ACHN (cell line): Measurements from ENCODE around the gene SPDYE16.
"Not testable (repeated sequence)": the region's sequence is repeated elsewhere in the genome, so short reads cannot be mapped to it uniquely, and the experiment has no call there.

Experiments
- DNase-seq: peaks from one replicate; pipeline ENCODE4 v3.0.0-alpha.2; 2015
- in situ Hi-C: cut with HindIII; loops from 2 replicates; pipeline ENCODE4 v1.10.0; 2017; ENCODE audit warnings: low sequenced_read_pairs, low pct_ligation_motif_present, low pct_unique_long_range_greater_than_20kb

SPDYE16 gene

GRCh38 chr7:76507723-76508406 lies 35.2 kb downstream of the SPDYE16 start:
- peak; percentile 13 for DNase-seq
- in situ Hi-C loops: no loop called here

GRCh38 chr7:76506643-76507042 lies 36.5 kb downstream of the SPDYE16 start:
- peak; percentile 8 for DNase-seq
- in situ Hi-C loops: not testable (repeated sequence)

GRCh38 chr7:76506081-76506440 lies 37.0 kb downstream of the SPDYE16 start:
- in situ Hi-C loops: no loop called here
- DNase-seq: peak; percentile 2

GRCh38 chr7:76505168-76506080 lies 37.7 kb downstream of the SPDYE16 start:
- in situ Hi-C loops: no loop called here
- DNase-seq: peak; percentile 1

- DNase-seq: peak; percentile 6
- in situ Hi-C loops: not testable (repeated sequence)
These were observed 38.5 kb downstream of the SPDYE16 start for GRCh38 chr7:76504351-76505167.

- DNase-seq, in situ Hi-C loops: not testable (repeated sequence)
These were observed 39.9 kb downstream of the SPDYE16 start for GRCh38 chr7:76503244-76503643.

- DNase-seq, in situ Hi-C loops: not testable (repeated sequence)
These were observed 40.3 kb downstream of the SPDYE16 start for GRCh38 chr7:76502836-76503235.

GRCh38 chr7:76502224-76502623 lies 40.9 kb downstream of the SPDYE16 start:
- in situ Hi-C loops: not testable (repeated sequence)

GRCh38 chr7:76499924-76500241 lies 43.2 kb downstream of the SPDYE16 start:
- in situ Hi-C loops, DNase-seq: not testable (repeated sequence)

More at GRCh38 chr7:76502224-76502623, 40.9 kb downstream of the SPDYE16 start:
- not testable (repeated sequence) for DNase-seq

- DNase-seq, in situ Hi-C loops: not testable (repeated sequence)
These were observed 43.7 kb downstream of the SPDYE16 start for GRCh38 chr7:76499201-76499923.

GRCh38 chr7:76498583-76499200 lies 44.4 kb downstream of the SPDYE16 start:
- DNase-seq, in situ Hi-C loops: not testable (repeated sequence)

GRCh38 chr7:76497918-76498582 lies 45.0 kb downstream of the SPDYE16 start:
- in situ Hi-C loops: not testable (repeated sequence)

GRCh38 chr7:76495717-76496116 lies 47.4 kb downstream of the SPDYE16 start:
- in situ Hi-C loops, DNase-seq: not testable (repeated sequence)

More at GRCh38 chr7:76497918-76498582, 45.0 kb downstream of the SPDYE16 start:
- DNase-seq: not testable (repeated sequence)

- in situ Hi-C loops, DNase-seq: not testable (repeated sequence)
These were observed 51.0 kb downstream of the SPDYE16 start for GRCh38 chr7:76492139-76492538.

- in situ Hi-C loops: not testable (repeated sequence)
These were observed 55.1 kb downstream of the SPDYE16 start for GRCh38 chr7:76487969-76488368.

GRCh38 chr7:76486618-76487017 lies 56.5 kb downstream of the SPDYE16 start:
- in situ Hi-C loops, DNase-seq: not testable (repeated sequence)

More at GRCh38 chr7:76487969-76488368, 55.1 kb downstream of the SPDYE16 start:
- DNase-seq: not testable (repeated sequence)
